Measurements from ENCODE around the gene KRTAP10-1. TPM values are rescaled to one million over a fixed set of nuclear protein-coding genes. Genes with fewer than 3 reads are reported as not detected.

The KRTAP10-1 gene
- total and polyA plus RNA-seq, 2 of the 8 experiments (the other 6 are each of a cell fraction or from before 2014, with no cell fraction given) = 0.08 TPM; not detected in 1

- TF ChIP-seq BCL11A (IDR thresholded peaks at IDR 0.05; ENCODE audit: low read depth in 2 of 2, low read length in 2 of 2) = no peak
- no peak for TF ChIP-seq CBX5 (IDR thresholded peaks at IDR 0.05; ENCODE audit: low read depth, low read length)
- no peak for TF ChIP-seq SIX5 (IDR thresholded peaks at IDR 0.05; ENCODE audit: low read depth, low read length)
- no peak for TF ChIP-seq SUZ12 (IDR thresholded peaks at IDR 0.05; ENCODE audit: low read length)
- TF ChIP-seq ZNF274 (IDR thresholded peaks at IDR 0.05; ENCODE audit: borderline replicate concordance, extremely low read depth, low read length) = no peak
- TF ChIP-seq EP300 (IDR thresholded peaks at IDR 0.05; ENCODE audit: borderline replicate concordance in 1 of 2, low read depth in 2 of 2, low read length in 2 of 2) = no peak
- no peak; the same call in 1 of the 2 replicates for TF ChIP-seq POLR2AphosphoS5 (IDR thresholded peaks at IDR 0.05; ENCODE audit: low read depth, low read length)
- no peak for TF ChIP-seq POU5F1 (IDR thresholded peaks at IDR 0.05; ENCODE audit: low read depth, low read length)
Observed at GRCh38 chr21:44523567-44524413, 16.2 kb downstream of the KRTAP10-1 start (continued).

Data from H1 (cell line).